Forelimb muscle (tissue), 1 donor: ENCODE results near the gene CNPPD1. TPM values are rescaled to one million over a fixed set of nuclear protein-coding genes. Genes with fewer than 3 reads are reported as not detected.
A peak's percentile ranks its signal among the peaks of the same experiment; 100 is the strongest.

ENCODE experiments used
- DNase-seq: peaks from one replicate; pipeline ENCODE4 v3.0.0-alpha.2; 2013; ENCODE audit warnings: low read depth
- polyA plus RNA-seq: library from polyadenylated mRNA; unstranded; fragments of 120-200 nt; gene quantifications from one replicate; pipeline ENCODE4 v1.2.1, GENCODE V29; 2013; ENCODE audit not compliant: insufficient read length

The CNPPD1 gene
- 34.2 TPM for polyA plus RNA-seq

DNA sequence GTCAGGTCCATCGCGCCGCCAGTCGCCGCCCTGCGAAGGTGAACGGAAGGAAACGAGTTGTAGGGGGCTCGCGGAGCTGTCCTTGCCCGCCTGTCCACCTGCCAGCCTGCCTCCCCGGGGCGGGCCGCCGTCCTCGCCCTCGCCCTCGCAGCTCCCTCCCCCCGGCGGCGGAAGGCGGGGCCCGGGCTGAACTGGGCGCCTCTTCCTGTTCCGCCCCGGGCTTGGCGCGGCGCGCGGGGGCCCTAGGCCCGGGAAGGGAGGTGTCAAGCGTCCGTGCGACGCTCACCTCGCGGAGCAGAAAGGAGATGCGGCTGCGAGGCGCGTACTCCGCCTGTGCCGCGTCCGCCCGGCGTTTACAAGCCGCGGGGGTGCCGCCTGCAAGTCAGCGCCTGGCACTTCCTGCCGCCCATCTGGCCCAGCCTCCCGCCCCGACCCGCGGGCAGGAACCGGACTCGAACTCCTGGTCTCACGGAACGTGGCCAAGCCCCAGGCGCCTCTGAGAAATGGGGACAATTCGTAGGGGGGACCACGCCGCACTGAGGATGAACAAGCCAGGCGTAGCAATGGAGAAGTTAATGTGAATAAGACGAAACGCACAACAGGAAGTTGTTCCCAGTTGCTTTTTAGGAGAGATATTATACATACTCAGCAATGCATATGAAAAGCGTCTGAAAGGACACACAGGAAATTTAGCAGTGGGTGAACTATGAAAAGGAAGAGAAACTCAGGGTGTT is at the start of gene CNPPD1:
Gene CNPPD1, minus strand, starts transcription at position 108 of the 734 bp plus-strand sequence. Its CDS starts 97 bp downstream, at position 11.
- DNase-seq = no peak

DNA sequence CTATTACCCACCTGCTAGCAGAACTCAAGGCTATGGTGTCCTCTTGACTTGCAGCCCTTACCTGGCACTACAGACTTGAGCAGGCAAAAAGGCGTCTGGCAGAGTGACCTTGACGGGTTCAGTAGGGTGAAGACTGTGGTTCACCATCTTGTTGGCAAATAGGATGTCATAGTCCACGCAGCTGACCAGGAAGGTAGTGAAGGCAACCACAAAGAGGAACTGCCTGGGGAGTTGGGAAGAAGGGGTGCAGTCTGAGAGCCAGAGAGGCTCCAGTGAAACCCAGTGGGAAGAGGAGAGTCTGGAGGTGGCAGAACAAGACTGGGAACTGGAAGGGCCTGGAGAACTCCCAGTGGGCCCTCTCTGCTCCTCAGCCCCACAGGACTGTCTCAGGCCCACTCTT is 48.6 kb upstream of the CNPPD1 start:
- DNase-seq = no peak

DNA sequence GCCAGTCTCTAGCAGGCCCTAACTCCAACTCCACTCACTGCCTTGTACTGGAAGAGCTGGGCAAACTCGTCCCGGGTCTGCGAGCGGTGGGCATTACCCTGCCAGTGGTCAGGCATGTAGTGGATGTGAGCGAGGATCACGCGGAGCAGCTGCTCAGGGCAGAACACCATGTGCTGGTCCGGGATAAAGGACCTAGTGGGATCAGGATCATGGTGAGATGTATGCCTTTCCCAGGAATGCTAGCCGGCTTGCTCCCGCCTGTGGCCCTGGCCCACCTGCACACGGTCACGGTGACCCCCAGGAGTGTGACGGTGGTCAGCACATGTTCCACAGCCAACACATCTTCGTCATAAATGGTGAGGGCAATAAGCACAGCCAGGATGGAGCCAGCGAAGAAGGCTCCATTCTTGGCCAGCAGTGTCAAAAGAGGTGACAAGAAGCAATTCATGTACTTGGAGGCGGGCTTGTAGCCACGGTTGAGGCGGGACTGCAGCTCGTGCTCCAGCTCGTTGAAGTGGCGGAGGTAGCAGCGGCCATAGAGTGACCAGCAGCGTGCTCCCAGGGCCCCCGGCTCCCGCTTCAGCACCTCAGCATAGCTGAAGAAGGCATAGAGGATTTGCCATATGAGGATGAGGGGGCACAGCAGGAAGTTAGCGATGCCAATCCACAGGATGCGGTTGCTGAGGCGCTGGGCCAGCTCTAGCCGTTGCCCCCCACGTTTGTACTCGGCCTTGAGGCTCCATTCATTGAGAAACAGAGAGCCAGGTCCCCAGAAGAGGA is 47.3 kb upstream of the CNPPD1 start:
- DNase-seq = no peak

DNA sequence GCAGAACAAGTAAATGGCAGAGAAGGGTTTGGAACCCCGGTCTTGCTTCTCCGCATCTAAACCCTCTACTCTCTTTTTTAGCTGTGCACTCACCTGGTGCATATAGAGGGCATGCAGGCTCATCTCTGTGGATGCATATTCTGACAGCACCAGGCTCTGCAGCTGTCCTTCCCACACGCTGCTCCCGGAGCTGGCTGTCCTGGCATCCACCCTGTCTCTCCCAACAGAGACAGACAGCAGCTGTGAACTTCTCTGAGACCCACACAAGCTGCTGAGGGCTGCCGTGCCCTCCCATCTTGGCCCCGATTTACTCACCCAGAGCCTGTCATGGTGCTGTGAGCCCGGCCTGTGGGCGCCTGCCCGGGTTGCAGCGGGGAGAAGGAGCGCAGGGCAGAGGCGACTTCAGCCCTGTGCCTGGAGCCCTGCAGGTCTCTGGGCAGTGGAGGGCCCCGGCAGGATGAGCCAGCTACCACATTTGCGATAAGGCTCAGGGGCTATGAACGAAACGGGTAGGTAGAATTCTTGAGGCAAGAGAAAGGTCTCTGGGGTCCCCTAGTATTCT is 45.3 kb upstream of the CNPPD1 start:
- DNase-seq = no peak

DNA sequence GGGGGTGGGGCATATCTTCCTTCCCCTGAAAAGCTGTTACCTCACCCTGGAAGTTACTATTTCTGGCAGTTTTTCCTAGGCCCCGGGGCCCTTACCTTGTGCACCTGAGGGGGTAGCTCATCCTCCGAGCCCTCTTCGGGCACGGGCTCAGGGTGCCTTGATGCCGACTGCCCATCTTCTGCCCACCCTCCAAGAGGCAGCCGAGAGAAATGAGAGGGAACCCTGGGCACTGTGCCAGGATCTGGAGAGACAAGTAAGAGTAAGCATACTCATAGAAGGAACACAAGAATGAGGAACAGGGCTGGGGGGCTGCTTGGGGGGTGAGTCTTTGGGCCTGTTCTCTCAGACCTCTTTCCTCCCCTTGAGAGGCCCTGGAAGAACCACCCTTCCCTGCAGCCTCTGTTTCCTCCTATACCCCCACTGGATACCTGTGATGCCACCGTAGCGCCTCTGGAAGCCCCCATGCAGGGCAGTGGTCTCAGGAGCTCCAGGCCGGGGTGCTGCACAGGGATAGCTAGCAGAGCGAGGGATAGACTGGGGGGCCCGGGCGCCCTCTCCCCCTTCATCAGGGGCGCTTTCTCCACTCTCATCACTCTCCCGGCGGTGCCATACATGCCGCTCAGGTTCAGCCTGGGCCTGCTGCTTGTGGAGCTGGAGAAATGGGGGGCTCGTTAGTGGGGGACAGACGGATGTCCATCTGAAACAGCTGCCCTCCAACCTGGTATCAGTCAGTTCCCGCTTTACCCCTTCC is 44.1 kb upstream of the CNPPD1 start:
- DNase-seq = no peak

DNA sequence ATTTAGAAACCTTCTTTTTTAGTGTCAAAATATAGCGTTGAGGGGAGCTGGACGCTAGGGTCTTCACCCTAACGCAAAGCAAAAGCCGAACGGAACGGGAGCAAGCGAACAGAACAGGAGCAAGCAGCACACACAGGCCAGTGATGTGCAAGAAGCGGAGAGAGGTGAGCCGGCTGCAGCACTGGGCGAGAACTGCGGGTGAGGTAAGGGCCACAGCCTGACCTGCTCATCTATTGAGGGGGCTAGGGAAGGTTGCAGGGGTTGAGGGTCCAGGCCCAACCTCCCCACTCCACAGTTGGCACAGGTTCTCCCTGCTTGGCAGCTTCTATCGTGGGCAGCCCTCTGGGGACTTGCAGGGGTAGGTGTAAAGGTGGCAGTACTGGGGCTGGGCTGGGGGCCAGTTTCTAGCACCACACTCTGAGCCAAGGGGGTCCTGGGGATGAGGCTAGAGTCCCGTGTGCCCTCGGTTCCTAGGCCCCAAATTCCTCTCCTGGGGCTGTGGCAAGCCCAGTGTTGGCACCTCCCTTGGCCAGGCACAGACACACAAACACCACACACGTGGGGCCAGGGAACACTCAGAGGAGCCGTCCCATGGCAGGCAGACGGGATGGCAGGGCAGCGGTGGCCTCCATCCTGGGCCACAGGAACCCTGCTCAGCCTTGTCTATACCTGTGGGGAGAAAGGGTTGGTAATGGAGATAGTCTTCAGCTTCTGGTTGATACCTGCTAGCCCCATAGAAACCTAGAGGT is 43.2 kb upstream of the CNPPD1 start:
- no peak for DNase-seq

DNA sequence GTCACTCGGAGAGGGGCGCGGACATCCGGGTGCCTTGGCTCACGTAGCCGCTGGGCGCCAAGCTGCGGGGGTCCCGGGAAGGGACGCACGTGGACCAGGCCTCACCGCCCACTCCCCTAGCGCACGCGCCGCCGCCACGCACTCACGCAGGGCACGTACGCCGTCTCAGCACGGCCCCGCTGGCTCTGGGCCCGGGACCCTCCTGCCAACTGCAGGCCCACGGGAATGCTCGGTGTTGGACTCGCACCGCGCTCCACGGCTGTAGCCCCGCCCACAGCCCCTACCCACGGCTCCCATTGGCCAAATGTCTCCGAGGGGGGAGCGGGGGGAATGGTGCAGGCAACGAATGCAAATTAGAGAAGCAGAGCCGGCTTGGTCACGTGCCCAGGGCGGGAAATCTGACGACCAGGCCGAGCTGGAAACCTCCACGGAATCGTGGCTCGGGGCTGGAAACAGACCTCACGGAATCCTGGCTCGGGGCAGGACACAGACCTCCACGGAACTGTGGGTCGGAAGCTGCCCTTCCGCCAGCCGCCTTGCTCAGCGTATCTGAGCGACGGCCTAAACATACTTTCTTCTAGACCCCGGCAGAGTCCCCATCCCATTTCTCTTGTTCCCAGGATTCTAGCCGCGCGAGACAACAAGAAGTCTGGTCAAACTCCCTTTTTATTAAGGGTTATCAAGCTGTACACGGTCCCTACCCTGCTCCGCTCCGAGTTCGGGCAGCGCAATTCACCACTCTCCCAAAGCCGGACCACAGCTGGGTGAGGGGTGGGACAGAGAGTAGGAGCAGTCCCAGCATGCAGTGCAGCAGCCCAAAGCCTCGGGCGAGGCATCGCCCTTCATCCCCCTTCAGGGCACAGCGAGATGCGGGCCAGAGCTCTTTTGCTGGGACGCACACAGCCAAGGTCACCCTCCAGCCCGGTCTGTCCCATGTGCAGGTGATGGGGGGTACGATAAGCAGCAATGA is 42.3 kb upstream of the CNPPD1 start, which contains the start of gene ABCB6:
Gene ABCB6, minus strand, starts transcription at position 227 of the 970 bp plus-strand sequence. CDS start 285 bp downstream, outside the sequence.
- peak; percentile 90 for DNase-seq

DNA sequence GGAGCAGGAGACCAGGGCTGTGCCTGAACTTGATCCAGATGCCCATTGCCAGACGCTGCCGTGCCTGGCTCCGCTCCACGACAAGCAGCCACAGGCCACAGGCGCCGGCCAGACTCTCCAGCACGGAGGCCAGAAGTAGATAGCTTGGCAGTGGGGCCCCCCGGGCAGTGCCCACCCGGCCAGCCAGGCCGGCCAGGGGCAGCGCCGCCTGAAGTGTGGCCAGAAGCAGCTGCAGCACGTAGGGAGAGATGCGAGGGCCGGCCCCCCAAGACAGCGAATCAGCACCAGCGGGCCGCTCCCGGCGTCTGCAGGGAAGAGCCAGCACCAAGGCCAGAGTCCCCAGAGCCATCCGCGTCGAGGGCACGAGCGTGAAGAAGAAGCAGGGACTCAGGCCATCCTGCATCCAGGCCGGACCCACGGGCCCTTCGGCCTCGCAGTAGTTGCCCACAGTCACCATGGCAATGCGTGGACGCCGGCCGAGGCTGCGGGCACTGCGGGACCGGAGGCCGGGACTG is 41.5 kb upstream of the CNPPD1 start:
- DNase-seq = no peak

DNA sequence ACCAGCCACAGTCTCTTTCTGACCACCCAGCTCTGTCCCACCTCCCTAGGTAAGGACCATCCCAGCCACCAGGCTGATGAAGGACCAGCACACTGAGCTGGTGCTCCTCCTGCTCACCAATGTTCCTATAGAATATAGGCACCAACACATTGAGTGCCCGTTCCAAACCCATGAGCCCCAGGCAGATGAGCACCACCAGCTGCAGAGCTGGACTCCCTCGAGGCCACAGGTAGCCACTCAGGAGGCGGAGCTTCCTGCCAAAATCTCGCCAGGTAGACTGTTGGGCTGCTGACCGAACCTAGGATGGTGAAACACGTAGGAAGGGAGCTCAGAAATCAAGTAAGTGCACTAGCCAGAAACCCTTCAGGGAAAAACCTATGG is 39.8 kb upstream of the CNPPD1 start:
- no peak for DNase-seq

DNA sequence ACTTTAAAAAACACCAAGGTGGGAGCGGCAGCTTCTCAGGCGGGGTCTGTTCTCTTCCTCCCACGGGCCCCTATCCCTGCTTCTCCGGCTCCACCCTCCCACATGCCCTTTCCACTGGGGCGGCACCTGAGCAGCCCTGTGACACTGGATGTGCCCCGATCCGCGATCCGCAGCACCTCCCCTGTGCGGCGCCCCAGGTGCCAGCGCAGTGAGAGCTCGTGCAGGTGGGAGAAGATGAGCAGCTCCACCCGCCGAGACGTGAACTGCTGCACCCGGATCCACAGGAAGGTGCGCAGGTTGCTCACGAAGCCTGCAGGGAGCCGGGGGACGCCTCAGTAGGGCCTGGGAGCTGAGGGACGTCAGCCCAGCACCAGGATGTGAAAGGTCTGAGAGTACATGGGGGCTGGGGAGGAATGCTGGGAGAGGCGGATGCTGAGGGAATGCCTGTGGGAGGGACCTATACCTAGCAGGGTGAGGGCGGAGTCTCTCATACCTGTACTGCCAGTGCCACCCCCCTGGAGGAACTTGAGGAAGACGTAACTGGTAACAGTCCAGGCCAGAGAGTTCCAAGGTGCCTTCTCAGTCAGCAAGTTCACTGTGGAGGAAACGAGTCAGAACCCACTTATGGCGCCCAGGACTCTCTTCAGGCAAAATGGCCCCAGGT is 39.3 kb upstream of the CNPPD1 start:
- no peak for DNase-seq

DNA sequence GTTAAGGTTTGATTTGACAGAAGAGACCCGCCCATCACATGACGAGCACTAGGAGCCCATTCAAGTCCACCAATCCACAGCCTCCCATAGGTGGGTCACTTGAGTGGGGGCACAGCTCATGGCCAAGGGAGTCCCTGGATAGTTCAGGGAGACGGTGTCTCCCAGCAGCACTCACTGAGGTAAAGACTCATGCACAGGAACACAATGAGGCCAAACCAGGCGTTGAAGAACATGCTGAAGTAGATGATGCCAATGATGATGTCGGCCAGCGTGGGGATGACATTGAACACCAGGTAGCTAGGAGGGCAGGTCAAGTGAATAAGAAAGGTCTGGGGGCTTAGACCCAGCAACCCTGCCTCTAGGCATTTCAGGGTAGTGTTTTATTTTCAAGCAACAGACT is 38.1 kb upstream of the CNPPD1 start:
- no peak for DNase-seq

DNA sequence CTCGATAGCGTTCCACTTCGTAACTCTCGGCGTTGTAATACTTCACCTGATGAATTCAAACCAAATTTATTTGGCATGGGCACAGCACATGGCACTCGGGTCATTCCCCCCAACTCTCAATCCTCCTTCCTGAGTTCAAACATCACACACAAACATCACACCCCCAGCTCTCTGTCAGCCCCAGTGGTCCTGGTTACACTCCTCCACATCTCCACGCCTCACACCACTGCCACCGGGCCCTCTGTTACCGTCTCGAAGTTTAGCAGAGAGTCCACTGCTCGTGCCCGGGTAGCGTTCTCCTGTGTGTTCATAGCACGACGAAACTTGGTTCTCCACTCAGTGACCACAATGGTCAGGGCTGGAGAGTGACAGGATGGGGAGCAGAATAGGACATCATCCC is 37.4 kb upstream of the CNPPD1 start:
- DNase-seq = no peak

DNA sequence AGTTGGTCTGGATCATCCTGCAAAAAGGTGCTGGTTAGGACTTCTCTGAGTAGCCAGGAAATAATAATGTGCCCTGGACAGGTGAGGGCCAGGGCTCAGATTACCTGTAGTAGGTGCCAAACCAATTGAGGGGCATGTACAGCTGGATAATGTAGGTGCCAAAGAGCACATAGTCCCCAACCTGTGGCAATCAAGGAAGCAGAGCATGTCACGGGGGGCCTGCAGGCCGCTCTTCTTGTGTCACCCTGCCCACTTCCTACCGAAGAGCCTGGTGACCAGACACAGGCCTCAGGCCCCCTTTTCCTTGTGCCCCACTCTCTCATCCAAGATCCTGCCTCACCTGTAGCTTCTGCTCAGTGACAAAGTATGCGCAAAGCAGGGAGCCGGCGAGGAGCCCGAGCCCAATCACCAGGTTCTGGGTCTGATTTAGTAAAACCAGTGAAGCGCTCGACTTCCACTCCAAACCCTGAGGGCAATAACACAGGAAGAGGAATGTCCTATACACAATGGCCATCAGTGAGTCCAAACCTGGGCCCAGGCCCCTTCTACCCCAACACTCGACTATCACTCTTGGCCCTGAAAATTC is 36.9 kb upstream of the CNPPD1 start:
- no peak for DNase-seq

DNA sequence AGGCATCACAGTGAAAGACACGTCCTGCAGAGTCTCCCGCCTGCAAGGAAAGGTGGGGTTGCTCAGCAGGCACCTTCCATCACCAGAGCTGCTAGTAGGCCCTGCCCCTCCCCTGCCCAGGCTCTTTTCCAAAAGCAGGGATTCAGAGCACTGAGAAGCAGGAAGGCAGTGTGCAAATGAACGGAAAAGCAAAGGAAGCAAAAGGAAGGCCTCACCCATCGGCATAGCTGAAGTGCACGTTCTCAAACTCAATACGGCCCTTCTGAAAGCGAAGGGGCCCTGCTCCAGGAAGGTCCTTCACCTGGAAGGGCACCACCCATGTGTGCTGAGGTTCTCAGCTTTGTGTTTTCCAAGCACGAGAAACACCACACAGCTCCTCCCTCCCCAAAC is 36.3 kb upstream of the CNPPD1 start:
- DNase-seq = no peak

DNA sequence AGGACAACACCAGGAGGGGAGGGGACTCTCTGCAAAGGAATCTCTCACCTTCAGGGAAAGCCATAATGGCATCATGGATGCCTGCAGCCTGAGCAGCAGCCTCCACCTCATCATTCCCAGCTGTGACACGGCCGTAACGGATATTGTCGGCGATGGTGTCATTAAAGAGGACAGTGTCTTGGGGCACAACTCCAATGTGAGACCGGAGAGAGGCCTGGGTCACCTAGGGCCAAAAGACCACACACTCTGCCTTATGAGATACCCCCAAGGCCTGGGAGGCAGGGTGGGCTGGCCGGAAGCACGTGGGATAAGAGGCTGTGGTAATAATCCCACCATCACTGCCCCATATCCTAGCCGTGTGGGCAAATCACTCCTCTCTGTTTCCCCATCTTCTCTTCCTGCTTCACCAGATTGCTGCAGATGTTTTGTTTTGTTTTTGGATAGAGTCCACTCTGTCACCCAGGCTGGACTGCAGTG is 34.2 kb upstream of the CNPPD1 start:
- no peak for DNase-seq

DNA sequence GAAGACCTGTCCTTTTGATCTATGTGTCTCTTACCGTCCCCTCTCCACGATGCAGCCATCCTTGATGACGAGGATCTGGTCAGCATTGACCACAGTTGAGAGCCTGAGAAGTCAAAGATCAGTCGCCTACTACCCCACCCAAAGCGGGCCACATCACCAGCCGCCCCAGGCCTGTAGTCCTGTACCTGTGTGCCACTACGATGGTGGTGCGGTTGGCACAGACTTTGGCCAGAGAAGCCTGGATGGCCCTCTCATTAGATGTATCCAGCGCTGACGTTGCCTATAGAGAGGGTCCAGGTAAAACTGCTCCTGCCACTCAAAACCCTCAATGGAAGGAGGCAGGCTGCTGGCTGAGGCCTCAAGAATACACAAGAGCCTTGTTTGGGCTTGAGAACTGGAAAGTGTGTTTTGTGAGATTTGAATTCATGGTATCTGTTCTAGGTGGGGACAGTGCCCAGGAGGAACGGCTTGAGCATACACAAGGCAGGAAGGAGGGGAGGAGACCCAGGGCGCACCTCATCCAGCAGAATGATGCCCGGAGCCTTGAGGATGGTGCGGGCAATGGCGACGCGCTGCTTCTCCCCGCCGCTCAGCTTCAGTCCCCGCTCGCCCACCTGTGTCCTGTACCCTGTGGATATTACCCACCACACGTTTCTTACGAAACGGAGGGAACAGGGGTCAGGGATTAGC is 33.6 kb upstream of the CNPPD1 start:
- no peak for DNase-seq

DNA sequence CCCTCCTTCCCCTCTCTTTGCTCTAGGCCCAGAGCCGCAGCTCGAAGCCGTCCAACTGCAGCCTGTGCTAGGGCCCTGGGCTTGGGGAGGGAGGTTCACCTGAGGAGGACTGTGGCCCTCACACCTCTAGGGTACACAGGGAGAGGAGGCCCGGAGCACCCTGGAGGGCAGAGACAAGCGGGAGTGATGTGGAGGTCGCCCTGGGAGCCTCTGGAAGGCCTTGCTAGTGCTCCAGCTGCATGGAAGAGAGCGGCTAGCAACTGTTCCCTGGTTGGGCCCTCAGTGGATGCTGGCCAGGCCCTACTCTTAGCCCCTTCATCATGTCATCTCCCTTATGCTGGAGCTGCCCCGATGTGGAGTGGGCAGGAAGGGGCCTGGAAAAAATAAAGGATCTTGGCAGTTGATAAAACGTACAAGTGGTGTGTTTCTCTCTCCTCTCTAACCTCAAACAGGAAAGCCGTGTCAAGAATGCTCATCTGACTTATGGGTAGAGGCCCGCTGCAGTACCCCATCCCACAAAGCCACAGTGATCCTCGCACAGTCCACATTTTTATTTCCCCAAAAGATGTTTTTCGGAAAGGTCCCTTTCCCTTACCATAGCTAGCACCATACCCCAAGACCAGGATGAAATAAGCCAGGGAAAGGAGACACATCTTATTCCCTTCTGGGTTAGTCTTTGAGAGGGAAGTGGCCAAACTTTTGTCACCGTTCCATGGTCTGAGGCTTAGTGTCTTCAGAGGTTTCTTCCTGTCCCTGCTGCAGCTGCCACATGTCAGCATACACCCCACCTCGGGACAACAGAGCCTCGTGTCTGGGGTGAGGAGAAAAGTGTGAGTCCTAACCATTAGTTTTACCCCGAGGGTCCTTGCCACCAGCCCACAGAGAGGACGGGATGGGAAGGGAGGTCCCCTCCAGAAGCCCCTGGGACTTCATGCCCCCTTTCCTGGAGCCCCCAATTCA is 32.8 kb upstream of the CNPPD1 start:
- DNase-seq = no peak
